GM19238 (cell line): ENCODE results near the gene MED17.
"Not testable (repeated sequence)": the region's sequence is repeated elsewhere in the genome, so short reads cannot be mapped to it uniquely, and the experiment has no call there.

Experiments
- DNase-seq: peaks from one replicate; pipeline ENCODE4 v3.0.0; 2011; ENCODE audit warnings: low spot score; ENCODE audit not compliant: insufficient read length

The MED17 gene

DNA sequence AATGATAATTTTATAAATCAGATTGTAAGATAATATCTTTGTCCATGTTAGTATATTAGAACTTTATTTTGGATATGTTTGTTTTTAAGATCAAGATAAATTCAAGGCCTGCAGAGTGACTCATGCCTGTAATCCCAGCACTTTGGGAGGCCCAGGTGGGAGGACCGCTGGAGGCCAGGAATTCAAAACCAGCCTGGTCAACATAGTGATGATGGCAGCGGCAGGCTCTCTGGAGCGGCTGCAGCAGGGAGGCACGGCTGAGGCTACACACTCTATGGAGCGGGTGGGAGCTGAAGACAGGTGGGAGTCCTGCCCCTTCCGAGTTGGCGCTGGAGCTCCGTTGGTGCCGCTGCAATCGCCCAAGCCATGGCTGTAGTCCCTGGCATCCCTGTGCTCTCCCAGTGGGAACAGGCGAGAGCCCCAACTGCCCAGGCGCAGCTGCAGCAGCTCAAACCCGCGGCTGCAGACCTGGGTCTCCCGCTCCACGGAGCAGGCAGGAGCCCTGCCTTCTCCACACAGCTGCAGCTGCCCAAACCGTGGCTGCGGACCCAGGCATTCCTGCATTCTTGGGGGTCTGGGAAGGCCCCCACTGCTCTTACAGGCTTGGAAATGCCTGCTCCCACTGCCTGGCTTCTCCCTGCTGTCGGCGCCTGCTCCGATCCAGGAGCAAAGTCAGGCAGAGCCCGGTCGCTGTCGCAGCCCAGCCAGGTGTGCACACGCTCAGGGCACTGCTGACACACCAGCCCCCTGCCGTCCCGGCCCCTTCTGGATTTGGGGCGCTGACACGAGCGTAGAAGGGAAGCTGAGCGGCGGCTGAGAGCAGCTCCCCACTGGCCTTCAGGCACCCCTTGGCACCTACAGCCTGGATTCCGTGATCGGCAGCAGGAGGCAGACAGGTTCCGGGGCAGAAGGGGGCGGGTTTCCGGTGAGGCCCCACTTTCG is 25.9 kb upstream of the MED17 start:
- DNase-seq, result no peak

DNA sequence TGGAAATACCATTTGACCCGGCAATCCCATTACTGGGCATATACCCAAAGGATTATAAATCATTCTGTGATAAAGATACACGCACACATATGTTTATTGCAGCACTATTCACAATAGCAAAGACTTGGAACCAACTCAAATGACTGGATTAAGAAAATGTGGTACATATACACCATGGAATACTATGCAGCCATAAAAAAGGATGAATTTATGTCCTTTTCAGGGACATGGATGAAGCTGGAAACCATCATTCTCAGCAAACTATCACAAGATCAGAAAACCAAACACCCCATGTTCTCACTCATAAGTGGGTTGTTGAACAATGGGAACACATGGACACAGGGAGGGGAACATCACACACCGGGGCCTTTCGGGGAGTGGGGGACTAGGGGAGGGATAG is 25.0 kb upstream of the MED17 start:
- DNase-seq, result not testable (repeated sequence)

DNA sequence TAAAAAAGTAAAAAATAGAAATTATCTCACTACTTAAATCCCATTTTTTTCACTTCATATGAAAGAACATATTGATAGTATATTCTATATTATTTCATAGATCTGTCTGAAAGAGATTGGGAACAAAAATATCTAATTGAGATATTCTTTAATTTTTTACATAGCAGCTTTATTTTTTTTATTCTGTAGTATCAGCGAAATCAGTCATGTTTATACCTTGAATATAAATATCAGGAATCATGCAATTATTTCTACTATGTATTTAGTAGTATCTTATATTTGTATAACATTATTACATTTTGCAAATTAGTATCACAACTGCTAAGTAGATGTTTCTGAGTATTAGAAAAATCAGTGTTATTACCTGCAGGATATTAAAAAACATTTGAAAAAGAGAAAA is 22.2 kb upstream of the MED17 start:
- no peak for DNase-seq

DNA sequence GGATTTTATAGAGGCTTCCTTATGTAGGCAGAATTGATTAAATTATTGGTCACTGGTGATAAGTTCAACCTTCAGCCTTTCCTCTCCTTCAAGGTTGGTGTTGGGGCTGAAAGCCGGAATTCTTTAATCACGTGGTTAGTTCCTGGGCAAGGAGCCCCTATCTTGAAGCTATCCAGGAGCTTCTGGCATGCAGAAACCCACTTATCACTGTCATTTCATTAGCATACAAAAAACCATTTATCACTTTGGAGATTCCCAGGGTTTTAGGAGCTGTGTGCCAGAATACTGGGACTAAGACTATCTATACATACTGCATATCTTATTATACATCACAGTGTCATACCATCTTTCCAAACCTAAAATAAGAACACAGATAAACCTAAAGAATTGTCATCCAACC is 18.5 kb upstream of the MED17 start:
- no peak for DNase-seq

DNA sequence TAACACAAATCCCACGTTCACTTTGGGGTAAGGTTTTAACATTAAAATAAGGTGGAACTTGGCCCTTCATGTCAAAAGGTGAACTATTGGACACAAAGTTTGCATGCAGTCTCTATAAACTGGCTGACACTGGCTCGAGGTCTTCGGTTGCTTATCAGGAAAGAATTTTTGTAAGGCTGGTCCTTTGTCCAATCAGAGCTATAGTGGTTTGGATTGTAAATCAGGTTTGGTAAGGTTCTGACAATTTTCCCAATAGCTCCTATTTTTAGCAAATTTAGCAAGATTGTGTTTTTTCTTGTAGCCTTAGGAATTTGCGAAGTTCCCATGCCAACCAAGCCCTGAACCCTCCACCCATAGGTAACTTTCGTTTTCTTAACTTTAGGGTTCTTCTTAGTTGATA is 17.6 kb upstream of the MED17 start:
- no peak for DNase-seq

DNA sequence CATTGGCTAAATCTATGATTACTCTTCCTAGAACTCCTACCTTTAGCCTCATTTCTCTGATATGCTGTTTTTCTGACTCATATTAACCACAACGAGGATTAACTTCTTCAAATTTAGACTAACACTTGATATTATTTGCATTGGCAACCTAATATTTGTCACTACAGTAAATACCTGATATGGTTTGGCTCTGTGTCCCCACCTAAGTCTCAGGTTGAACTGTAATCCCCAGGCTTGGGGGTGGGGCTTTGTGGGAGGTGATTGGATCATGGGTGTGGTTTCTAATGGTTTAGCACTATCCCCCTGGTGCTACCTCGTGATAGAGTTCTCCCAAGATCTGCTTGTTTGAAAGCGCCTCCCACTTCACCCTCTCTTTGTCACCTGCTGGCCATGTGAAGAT is 17.1 kb upstream of the MED17 start:
- no peak for DNase-seq

DNA sequence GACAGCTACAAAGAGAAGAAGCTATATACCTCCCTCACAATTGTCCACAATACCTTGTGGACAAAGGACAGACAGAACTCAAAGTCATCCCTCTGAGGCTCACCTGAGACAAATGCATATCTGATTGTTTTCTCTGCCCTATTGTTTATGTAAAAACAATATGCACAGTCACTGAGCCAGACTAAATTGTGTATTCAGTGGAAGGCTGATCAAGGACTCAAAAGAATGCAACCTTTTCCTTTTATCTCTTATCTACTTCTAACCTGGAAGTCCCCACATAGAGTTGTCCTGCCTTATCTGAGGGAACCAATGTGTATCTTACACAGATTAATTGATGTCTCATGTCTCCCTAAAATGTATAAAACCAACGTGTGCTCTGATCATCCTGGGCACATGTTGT is 13.9 kb upstream of the MED17 start:
- DNase-seq, result no peak

DNA sequence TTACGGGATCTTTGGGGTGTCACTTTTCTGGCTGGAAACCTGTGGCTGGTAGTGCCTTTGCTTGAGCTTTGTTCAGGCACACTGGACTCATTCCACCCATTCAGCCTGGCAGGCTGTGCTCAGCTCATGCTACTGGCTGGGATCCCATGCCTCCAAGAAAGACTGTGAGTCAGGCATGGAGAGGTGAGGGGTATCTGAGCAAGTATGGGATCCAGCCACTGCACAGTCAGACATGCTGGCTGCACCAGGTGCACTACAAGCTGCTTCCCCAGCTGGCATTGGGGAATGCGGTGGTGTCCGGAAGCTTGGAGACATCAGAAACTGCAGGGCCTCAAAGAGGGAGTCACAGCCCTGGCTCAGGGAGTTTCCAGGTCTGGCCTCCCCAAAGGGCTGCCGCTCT is 12.0 kb upstream of the MED17 start:
- no peak for DNase-seq

DNA sequence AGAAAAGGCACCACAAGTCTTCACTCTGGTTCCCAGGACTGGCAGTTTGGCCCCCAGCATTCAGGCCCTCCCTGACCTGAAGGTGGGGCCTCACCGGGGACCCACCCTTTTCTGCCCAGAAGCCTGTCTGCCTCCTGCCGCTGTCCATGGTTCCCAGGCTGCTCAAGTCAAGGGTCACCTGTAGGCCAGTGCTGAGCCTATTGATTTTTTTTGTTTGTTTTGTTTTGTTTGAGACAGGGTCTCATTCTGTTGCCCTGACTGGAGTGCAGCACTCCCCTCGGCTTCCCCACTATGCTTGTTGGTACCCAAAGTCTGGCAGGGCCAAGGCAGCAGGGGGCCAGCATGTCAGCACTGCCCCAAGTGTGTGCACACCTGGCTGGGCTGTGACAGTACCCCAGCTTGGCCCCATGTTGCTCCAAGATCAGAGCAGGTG is 11.0 kb upstream of the MED17 start:
- no peak for DNase-seq

DNA sequence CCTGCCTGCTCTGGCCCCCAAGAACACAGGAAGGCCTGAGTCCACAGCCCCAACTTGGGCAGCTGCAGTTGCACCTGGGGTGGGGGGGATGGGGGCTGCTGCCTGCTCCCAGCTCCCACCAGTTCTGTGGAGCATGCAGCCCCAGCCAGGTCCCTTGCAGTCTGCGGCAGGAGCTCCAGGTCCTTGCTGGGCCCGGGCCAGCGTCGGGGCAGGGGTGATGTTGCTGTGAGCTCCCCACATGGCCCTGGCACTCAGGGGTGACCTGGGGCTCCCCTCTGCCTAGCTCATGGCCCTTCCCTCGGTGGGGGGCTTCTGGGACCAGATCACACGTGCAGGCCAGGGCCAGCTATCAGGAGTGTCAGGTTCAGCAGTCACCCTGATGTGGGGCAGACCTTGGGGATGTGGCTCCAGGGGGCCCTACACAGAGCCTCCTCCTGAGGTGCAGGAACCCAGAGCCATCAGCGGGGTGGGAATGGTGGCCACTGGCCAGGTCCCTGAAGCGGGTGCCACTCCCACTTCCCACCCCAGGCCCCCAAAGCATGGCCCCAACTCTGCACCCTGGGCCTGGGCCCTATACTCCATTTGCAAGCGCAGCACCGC is 10.4 kb upstream of the MED17 start:
- DNase-seq, result no peak

DNA sequence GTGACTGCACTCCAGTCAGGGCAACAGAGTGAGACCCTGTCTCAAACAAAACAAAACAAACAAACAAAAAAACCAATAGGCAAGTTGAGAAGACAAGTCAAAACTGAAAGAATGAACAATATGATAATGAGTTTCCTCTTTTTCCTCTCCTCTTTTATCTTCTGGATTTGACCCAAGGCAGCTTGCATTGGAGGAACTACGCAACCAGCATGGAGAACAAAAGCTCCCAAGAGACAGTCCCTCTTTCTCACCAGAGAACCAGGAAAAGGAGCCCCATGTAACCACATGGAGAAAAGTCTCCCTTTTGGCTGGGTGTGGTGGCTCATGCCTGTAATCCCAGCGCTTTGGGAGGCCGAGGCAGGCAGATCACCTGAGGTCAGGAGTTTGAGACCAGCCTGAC is 9.5 kb upstream of the MED17 start:
- DNase-seq, result not testable (repeated sequence)

DNA sequence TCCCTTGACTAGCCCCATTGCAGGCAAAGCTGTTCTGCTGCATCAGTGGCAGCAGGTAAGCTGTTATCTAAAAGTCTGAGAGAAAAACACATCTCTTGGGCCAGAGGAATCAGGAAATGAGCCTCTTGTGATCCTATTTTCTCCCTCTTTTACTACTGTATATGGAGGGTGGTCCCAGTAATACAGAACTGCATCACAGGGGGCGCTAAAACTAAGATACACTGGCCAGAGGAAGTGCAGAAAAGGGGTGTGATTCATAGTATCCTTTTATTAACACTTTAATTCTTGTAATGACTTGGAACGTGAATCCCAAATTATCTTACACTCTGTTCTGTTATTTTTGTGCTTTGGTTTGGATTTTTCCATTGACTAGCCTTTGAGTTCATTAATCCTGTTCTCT is 8.8 kb upstream of the MED17 start:
- no peak for DNase-seq

DNA sequence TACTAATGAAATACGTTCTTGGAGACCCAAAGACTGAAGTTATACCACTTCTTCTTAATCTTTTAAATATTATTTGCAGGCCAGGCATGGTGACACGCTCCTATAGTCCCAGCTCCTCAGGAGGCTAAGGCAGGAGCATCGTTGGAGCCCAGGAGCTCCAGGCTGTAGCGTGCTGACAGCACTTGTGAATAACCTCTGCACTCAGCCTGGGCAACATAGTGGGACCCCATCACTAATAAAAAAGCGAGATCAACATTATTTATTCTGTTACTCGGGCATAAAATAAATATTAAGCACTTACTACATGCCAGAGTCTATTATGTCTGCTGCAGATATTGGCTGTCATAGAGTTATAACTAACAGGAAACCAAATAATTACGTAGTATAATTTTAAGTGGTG is 720 bp upstream of the MED17 start:
- no peak for DNase-seq

DNA sequence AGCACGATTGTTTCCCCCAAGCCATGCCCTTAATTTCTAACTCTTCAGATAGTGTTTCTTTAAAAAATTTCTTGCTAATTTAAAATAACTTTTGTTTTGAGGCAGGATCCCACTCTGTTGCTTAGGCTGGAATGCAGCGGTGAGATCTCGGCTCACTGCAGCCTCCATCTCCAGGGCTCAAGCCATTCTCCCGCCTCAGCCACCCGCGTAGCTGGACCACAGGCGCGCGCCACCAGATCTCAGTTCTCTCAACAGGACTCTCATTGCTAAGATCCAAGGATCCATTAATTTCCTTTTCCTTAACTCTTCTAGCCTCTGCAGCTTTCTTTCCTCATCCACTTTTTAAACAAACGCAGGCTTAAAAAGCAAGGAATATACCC is 327 bp upstream of the MED17 start:
- DNase-seq, result no peak

DNA sequence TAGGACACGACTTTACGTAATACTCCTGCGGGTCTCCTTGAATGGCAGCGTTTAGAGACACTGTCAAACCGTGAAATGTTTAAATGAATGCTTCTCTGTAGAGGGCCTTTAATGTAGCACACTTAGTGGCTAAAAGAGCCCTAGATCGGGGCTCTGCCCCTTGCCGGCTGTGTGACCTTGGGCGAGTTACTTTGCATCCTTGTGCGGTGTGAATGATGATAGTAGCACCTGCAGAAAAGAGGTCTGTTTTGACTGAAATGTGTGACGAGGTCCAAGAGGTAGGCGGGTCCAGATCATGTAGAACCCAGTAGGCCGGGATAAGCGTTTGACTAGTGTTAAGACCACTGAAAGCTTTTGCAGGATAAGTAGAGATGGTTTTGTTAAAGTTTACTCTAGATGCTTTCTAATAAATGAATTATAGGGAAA is 866 bp downstream of the MED17 start:
- peak; percentile 5 for DNase-seq

DNA sequence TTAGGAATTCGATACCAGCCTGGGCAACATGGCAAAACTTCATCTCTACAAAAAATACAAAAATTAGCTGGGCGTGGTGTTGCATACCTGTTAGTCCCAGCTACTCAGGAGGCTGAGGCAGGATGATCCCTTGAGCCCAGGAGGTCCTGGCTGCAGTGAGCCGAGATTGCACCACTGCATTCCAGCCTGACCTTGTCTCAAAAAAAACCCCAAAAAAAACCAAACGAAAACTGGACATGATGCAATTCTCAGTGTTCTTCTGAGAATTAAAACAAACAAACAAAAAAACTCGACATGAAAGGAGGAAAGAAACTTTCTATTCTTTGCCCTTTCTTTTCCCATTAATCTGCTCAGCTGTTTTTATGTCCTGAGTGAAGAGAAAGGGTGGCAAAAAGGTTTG is 7.4 kb downstream of the MED17 start:
- no peak for DNase-seq

DNA sequence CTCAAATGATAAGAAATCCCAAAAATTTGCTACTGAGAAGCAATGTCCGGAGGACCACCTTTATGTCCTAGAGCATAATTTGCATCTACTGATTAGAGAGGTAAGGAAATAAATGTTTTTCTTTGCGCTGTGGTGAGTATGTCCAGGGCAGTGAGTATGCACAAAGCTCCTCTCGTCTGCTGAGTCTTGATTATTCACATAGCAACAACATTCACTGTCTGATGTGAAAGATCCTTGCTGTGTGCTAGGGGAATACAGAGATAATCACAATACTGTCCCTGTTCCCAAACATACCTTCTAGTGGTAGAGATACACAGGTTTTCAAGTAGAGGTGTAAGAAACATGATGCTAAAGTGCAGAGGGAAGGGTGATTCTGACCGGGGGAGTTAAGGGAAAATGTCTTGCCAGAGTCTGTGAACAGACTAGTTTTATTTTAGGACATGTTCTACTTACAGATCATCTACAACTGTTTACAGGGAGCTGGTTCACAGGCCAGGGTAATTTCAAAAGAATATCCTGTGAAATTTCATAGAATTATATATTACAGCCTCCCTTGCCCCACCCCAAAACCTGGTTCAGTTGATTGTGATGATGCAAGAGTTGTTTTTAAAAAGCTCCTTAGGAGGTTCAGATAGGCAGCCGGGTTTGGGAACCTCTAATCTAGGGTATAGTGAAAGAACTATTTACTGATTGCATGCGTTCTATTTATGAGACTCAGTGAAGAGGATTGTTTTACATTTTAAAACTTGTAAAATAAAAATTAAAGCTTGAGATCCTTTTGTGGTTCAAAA is 12.6 kb downstream of the MED17 start:
- no peak for DNase-seq

DNA sequence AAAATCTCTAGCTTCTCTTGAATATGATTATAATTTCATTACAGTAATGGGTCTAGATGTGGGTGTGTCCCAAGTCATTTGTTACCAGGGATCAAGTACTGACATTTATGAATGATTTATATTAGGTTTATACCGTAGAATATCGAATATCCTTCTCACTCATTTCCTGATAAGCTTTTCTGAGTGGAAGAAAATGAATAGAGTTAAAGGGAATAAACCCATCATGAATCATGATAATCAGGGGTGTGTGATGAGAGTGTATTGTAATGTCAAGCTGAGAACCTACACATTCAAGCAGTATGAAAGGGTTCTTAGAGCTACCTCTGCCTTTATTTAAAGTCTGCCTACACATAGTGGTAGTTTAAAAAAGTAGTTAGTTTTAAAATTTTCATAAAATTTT is 17.3 kb downstream of the MED17 start:
- DNase-seq, result no peak

DNA sequence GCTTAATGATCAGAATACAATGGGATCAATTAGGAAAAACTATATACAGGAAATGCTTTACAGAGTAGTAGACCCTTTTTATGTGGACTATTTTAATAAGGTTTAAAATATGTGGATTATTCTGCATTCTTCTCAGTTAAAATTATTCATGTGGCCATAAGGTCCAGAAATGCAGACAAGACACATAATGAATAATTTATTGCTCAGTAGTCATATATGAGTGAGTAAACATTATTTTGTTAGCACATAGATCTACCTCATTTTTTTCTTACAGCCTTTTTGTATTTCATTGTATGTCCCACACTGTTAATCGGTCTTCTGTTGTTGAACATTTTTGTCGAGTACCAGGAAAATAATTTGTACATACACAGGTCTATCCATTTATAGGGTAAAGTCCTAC is 20.8 kb downstream of the MED17 start:
- no peak for DNase-seq

DNA sequence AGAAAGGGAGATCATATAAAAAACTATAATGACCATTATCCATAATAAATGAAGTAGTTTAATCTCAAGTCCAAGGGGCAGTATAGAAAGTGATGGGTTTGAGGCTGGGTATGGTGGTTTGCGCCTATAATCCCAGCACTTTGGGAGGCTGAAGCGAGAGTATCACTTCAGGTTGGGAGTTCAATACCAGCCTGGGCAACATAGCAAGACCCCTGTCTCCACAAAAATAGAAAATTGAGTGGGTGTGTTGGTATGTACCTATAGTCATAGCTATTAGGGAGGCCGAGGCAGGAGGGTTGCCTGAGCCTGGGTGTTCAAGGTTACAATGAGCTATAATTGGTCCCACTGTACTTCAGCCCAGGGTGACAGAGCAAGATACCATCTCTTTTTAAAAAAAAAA is 23.9 kb downstream of the MED17 start:
- DNase-seq, result no peak

DNA sequence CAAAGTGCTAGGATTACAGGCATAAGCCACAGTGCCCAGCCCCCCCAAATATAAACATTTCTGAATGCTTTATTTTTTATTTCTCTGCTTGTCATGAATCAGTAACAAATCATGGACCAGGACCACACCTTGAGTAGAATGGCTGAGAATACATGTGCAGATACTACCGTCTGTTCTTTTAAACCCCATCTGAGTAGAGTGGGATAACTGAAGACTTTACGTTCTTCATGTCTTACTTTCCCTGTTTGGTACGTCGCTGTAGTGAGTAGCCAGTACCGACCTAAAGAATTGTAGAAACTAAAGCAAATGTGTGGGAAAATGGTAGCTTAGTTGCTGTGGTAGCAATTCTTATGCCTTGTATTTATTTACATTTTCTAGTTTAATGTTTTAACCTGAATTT is 29.9 kb downstream of the MED17 start:
- DNase-seq, result no peak

DNA sequence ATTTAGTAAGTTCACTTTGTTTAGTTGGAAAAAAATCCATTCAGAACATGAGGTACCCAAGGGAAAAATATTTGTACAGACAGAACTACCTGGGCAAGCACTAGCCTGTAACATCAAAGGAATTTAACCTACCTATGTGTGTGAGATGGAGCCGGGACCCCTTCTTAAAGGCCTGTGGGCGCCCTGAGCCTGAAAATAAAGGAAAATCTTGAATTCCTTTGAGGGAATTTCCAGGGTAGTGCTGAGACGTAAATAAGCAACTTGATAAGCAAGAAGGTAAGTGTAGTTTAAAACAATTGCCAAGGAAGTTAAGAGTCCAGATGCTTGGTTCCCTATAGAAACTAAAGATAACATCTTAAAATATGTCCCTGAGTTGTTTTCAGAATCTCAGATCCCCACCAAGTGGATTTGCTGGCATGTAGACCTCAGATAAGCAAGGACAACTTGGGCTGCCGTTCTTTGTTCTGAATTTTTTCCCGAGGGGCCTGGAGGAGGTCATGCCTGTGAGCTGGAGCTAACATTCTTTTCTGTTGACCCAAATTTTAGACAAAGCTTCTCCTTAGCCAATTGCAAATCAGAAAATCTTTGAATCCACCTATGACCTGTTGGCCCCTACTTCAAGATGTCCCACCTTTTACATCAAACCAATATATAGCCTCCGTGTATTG is 31.0 kb downstream of the MED17 start:
- no peak for DNase-seq
